HepG2 (cell line): ENCODE results near the gene FUCA1. TPM values are rescaled to one million over a fixed set of nuclear protein-coding genes. Genes with fewer than 3 reads are reported as not detected.

Experiments used
- ATAC-seq: fragments of 200-7000 bp; cut with Tn5 transposase; 3 replicates; pipeline ENCODE4 v1.9.1; 2020; ENCODE audit warnings: mild to moderate bottlenecking, moderate library complexity
- BruUV-seq: library from RNA; stranded (reverse); fragments of 400-500 nt; replicated peaks from 2 replicates; lab custom pipeline; 2021; lab: Mats Ljungman, UMichigan
- CTCF ChIA-PET: fragments of 300-600 bp; formaldehyde crosslinking; extraction: SDS; loops from one replicate; lab custom pipeline; 2021; ENCODE audit warnings: low total read pairs, inconsistent platforms, low intra/inter-chr PET ratio; lab: Yijun Ruan, JAX
- POLR2A ChIA-PET: fragments of 350-600 bp; sonication (Branson Sonifier 250); formaldehyde crosslinking; loops from one replicate; lab custom pipeline; 2020; ENCODE audit warnings: antibody characterized with exemption, inconsistent platforms; lab: Yijun Ruan, JAX
- DNase-seq: peaks from one replicate; pipeline ENCODE4 v3.0.0-alpha.2; 2015; ENCODE audit warnings: low spot score
- FAIRE-seq: peaks from 3 replicates; lab custom pipeline; 2011; peaks lifted over from hg19 to GRCh38; lab: Jason Lieb, UNC
- H2AFZ ChIP-seq: one replicate; pipeline ENCODE4 v1.6.1; 2011; ENCODE audit warnings: low read length, inconsistent platforms
- H3K27ac ChIP-seq: fragments of 300-600 bp; 3 replicates; pipeline ENCODE4 v1.8.0; 2011; ENCODE audit warnings: mixed run types, mild to moderate bottlenecking, mixed read lengths, low read length, inconsistent platforms; ENCODE audit not compliant: insufficient read depth; ENCODE audit errors: extremely low read length
- H3K27me3 ChIP-seq, 2 experiments: fragments of 200-600 bp in 1 of 2; 2 replicates in 1 of 2; 3 replicates in 1 of 2; pipeline versions ENCODE4 v1.6.0 to v1.8.0; 2011; ENCODE audit warnings: low read length in 2 of 2, mild to moderate bottlenecking in 2 of 2, moderate library complexity in 2 of 2, inconsistent platforms in 1 of 2; ENCODE audit not compliant: insufficient read depth in 2 of 2, control insufficient read depth in 1 of 2
- H3K36me3 ChIP-seq, 2 experiments: fragments of 200-600 bp in 1 of 2; replicated peaks in 1 of 2; 2 replicates in 1 of 2; 3 replicates in 1 of 2; pipeline versions ENCODE4 v1.5.1 to v1.8.0; 2011; ENCODE audit warnings: low read length in 2 of 2, inconsistent platforms in 1 of 2; ENCODE audit not compliant: insufficient read depth in 2 of 2, control insufficient read depth in 1 of 2
- H3K4me1 ChIP-seq: 2 replicates; pipeline ENCODE4 v1.5.1; 2012; ENCODE audit warnings: low read length, inconsistent platforms; ENCODE audit not compliant: insufficient read depth
- H3K4me2 ChIP-seq: 2 replicates; pipeline ENCODE4 v1.6.0; 2011; ENCODE audit warnings: low read depth, low read length, inconsistent platforms
- H3K4me3 ChIP-seq, 3 experiments: fragments of 200-600 bp in 1 of 3; sonication (generic), shearing (Covaris generic) in 1 of 3; replicated peaks in 1 of 3; 2 replicates each; pipeline ENCODE4 v1.5.1; 2011 to 2016; ENCODE audit warnings: low read length in 3 of 3, inconsistent platforms in 2 of 3, low read depth in 2 of 3, mild to moderate bottlenecking in 2 of 3, control low read depth in 1 of 3, mixed read lengths in 1 of 3; ENCODE audit not compliant: insufficient read depth in 1 of 3
- H3K79me2 ChIP-seq: one replicate; pipeline ENCODE4 v1.6.1; 2011; ENCODE audit warnings: low read length, inconsistent platforms; ENCODE audit not compliant: insufficient read depth
- H3K9ac ChIP-seq: 2 replicates; pipeline ENCODE4 v1.6.0; 2011; ENCODE audit warnings: mild to moderate bottlenecking, low read depth, low read length, inconsistent platforms; ENCODE audit not compliant: insufficient read depth
- H3K9me3 ChIP-seq: 2 replicates; pipeline ENCODE4 v1.5.1; 2012; ENCODE audit warnings: mild to moderate bottlenecking, low read length
- H4K20me1 ChIP-seq: 2 replicates; pipeline ENCODE4 v1.6.0; 2011; ENCODE audit warnings: inconsistent platforms, mild to moderate bottlenecking, low read length, moderate library complexity; ENCODE audit not compliant: insufficient read depth
- ATRX ChIP-seq: sonication (generic); formaldehyde crosslinking; IDR thresholded peaks from 2 replicates; pipeline ENCODE4 v1.4.0; 2020; ENCODE audit warnings: missing genetic modification reagents, borderline replicate concordance
- CCAR2 ChIP-seq: fragments of 200-400 bp; formaldehyde crosslinking; optimal IDR thresholded peaks from 2 replicates; pipeline ENCODE3; 2018; ENCODE audit warnings: low read depth, mild to moderate bottlenecking, low read length, moderate library complexity
- NFKBIZ ChIP-seq: IDR thresholded peaks from 2 replicates; pipeline ENCODE4 v1.6.1; 2018; ENCODE audit warnings: missing genetic modification reagents, missing compliant biosample characterization
- RORA ChIP-seq: sonication (generic); formaldehyde crosslinking; IDR thresholded peaks from 2 replicates; pipeline ENCODE4 v1.5.0; 2020; ENCODE audit warnings: mild to moderate bottlenecking, missing genetic modification reagents, moderate library complexity
- SOX6 ChIP-seq, 2 experiments: fragments of 450-650 bp in 1 of 2; sonication (generic) in 1 of 2; formaldehyde crosslinking in 1 of 2; IDR thresholded peaks; 2 replicates each; pipeline versions ENCODE4 v1.4.0 to v1.6.1; 2017 to 2020; ENCODE audit warnings: antibody characterized with exemption in 1 of 2, mild to moderate bottlenecking in 1 of 2, missing genetic modification reagents in 1 of 2
- TFDP2 ChIP-seq: sonication (generic); formaldehyde crosslinking; IDR thresholded peaks from 2 replicates; pipeline ENCODE4 v1.4.0; 2020; ENCODE audit warnings: missing genetic modification reagents
- TRIM22 ChIP-seq: fragments of 450-650 bp; IDR thresholded peaks from 2 replicates; pipeline ENCODE4 v1.6.1; 2017
- YEATS4 ChIP-seq: sonication (generic); formaldehyde crosslinking; IDR thresholded peaks from 2 replicates; pipeline ENCODE4 v1.4.0; 2020; ENCODE audit warnings: missing genetic modification reagents, borderline replicate concordance
- ZFP90 ChIP-seq: sonication (generic); formaldehyde crosslinking; IDR thresholded peaks from 2 replicates; pipeline ENCODE4 v1.8.0; 2022; ENCODE audit warnings: missing genetic modification reagents, mild to moderate bottlenecking, inconsistent platforms, borderline replicate concordance
- ZNF577 ChIP-seq: sonication (generic); formaldehyde crosslinking; IDR thresholded peaks from 2 replicates; pipeline ENCODE4 v1.4.0; 2020; ENCODE audit warnings: mild to moderate bottlenecking, low read depth, missing genetic modification reagents, borderline replicate concordance
- ZNF724P ChIP-seq: sonication (generic); formaldehyde crosslinking; IDR thresholded peaks from 2 replicates; pipeline ENCODE4 v1.8.0; 2022; ENCODE audit warnings: missing genetic modification reagents, borderline replicate concordance
- WGBS: methylation state at CpG from one replicate; pipeline ENCODE4 v1.1.6; 2017; ENCODE audit warnings: low lambda C conversion rate; 5-methylcytosine and 5-hydroxymethylcytosine counted together
- in situ Hi-C: cut with HindIII; loops from 2 replicates; pipeline ENCODE4 v1.10.0; 2017; ENCODE audit warnings: low pct_unique_long_range_greater_than_20kb; ENCODE audit not compliant: extremely low pct_ligation_motif_present
- intact Hi-C: fragments of 100-400 bp; cut with micrococcal nuclease; formaldehyde crosslinking; loops from one replicate; pipeline ENCODE4 v1.10.0; 2022; ENCODE audit not compliant: unreplicated experiment
- polyA plus RNA-seq, 8 experiments: library from polyadenylated mRNA; depleted of rRNA in 3 of 8; stranded (reverse) in 7 of 8; unstranded in 1 of 8; fragments of >200 nt; fragmentation: Illumina TruSeq in 4 of 8; extraction: Trizol in 4 of 8; gene quantifications; 2 replicates each; pipeline versions ENCODE4 v1.2.1 to v1.2.3, GENCODE V29; 2011 to 2016; ENCODE audit warnings: low read depth in 4 of 8, missing spikeins in 1 of 8, mixed read lengths in 1 of 8; ENCODE audit not compliant: insufficient read depth in 1 of 8
- total RNA-seq, 5 experiments: library from RNA; depleted of rRNA; stranded (reverse); fragments of >200 nt; fragmentation: Illumina TruSeq; extraction: Trizol; gene quantifications; 2 replicates each; pipeline ENCODE4 v1.2.3, GENCODE V29; 2016; ENCODE audit warnings: low read depth in 1 of 5
- TF ChIP-seq, protein P1 (sequence below): sonication (generic); formaldehyde crosslinking; IDR thresholded peaks from 2 replicates; pipeline ENCODE4 v1.5.0; 2020; ENCODE audit warnings: missing genetic modification reagents

The FUCA1 gene
- total and polyA plus RNA-seq, 2 of the 13 experiments (the other 11 are each of a cell fraction or from before 2014, with no cell fraction given), result 32.7 to 33.6 TPM

DNA sequence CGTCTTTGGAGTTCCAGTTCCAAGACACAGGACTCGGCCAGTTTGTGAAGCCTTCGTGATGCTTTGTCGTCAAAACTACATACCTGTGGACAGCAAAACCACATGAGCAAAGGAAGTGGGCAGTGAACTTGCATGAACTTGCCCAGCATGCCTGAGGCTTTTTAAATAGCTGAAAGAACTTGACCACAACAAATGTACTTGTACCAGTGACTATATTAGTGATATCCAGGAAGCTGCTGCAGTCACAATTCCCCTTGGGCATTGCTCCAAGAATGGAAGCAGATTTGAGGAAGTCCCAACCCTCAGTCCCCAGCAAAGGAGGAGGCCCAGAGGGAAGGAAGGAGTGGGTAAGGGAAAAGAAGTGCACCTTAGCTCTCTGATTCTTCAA, 2.6 kb downstream of the FUCA1 start:
- Histone ChIP-seq H3K27me3 (no peaks in the 10 kb centered on the region; a peak in 2 of 5 replicates), H4K20me1 (no peaks in the 10 kb centered on the region), H3K4me1 (peaks cover 25% of the 10 kb centered on the region), H2AFZ (no peak overlapping the region), H3K9me3 (no peaks in the 10 kb centered on the region), H3K9ac (no peak overlapping the region), H3K27ac (no peak overlapping the region), H3K4me2 (no peak overlapping the region), H3K36me3 (peaks cover 3 to 11% of the 10 kb centered on the region in 2 experiments; a peak in 2 of 5 replicates), H3K79me2 (peaks cover 3% of the 10 kb centered on the region), H3K4me3 (no peak overlapping the region)
- ATAC-seq, result no peak
- FAIRE-seq, result no peak
- WGBS, result 97% methylated on average over 4 of the region's 4 CpGs
- no peak for DNase-seq
- in situ Hi-C loops, result loop anchor here (5.0 kb wide), 1 partner anchor 58 kb away; no protein-coding TSS in a partner anchor
- CTCF ChIA-PET, result no interaction called here
- TF ChIP-seq ZFP90 (CRISPR knock-in tag) (no peak), ZNF724P (CRISPR knock-in tag) (no peak), ZNF577 (CRISPR knock-in tag) (no peak), TRIM22 (no peak), ATRX (CRISPR knock-in tag) (no peak), NFKBIZ (no peak), SOX6 (IDR thresholded peaks at IDR 0.05) (no peak), SOX6 (CRISPR knock-in tag; IDR thresholded peaks at IDR 0.05) (no peak), TFDP2 (CRISPR knock-in tag) (no peak), RORA (CRISPR knock-in tag) (no peak), YEATS4 (no peak), CCAR2 (no peak)
- TF ChIP-seq, protein P1, sequence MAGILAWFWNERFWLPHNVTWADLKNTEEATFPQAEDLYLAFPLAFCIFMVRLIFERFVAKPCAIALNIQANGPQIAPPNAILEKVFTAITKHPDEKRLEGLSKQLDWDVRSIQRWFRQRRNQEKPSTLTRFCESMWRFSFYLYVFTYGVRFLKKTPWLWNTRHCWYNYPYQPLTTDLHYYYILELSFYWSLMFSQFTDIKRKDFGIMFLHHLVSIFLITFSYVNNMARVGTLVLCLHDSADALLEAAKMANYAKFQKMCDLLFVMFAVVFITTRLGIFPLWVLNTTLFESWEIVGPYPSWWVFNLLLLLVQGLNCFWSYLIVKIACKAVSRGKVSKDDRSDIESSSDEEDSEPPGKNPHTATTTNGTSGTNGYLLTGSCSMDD, result no peak
- no TSS peak for BruUV-seq
- intact Hi-C loops, result loop anchor here (5.0 to 10.0 kb wide), 2 partner anchors 63 to 91 kb away; partner anchors contain the start of genes GALE and PITHD1
- POLR2A ChIA-PET, result no interaction called here
